Skeletal muscle satellite cell (primary cell): Measurements from ENCODE around the gene HSPD1.
"Not testable (repeated sequence)": the region's sequence is repeated elsewhere in the genome, so short reads cannot be mapped to it uniquely, and the experiment has no call there.

Experiments used
- H3K27me3 ChIP-seq: 2 replicates; pipeline ENCODE4 v1.7.0; 2013; ENCODE audit warnings: low read length; ENCODE audit not compliant: control insufficient read depth, insufficient read depth
- H3K36me3 ChIP-seq: 2 replicates; pipeline ENCODE4 v1.7.0; 2013; ENCODE audit warnings: mild to moderate bottlenecking, control low read depth, low read length; ENCODE audit not compliant: insufficient read depth
- H3K4me1 ChIP-seq: 2 replicates; pipeline ENCODE4 v1.7.0; 2013; ENCODE audit warnings: low read length; ENCODE audit not compliant: control insufficient read depth, insufficient read depth
- H3K4me2 ChIP-seq: 2 replicates; pipeline ENCODE4 v1.7.0; 2013; ENCODE audit warnings: mild to moderate bottlenecking, low read length
- H3K4me3 ChIP-seq: 2 replicates; pipeline ENCODE4 v1.7.0; 2013; ENCODE audit warnings: low read length
- H3K9ac ChIP-seq: 2 replicates; pipeline ENCODE4 v1.7.0; 2013; ENCODE audit warnings: mild to moderate bottlenecking, low read depth, low read length, moderate library complexity
- H3K9me3 ChIP-seq: replicated peaks from 2 replicates; pipeline ENCODE4 v1.7.0; 2013; ENCODE audit warnings: mild to moderate bottlenecking, control low read depth, low read length

Gene HSPD1

DNA sequence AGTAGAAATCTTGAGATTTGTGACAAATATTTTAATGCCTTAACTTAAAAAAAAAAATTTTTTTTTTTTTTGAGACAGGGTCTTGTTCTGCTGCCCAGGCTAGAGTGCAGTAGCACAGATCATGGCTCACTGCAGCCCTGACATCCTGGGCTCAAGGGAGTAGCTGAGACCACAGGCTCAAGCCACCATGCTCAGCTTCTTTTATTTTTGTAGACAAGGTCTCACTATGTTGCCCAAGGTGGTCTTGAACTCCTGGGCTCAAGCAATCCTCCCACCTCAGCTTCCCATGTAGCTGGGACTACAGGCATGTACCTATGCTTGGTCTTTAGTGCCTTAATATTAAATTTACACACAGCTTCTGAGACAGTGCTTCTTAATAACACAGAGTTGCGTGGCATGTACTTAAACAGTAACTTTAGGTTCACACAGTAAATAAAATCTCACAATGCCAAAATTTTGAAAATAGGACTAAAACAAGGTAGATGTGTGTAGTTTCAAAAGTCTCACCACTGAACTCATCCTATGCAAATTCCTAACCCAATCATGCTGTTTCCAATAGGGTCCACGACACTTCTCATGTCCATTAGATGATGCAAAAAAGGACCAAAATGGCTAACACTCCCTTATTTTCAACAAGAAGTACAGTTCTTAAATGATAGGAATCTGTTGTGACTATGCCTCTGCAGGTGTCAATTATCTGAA is 4.1 kb downstream of the HSPD1 start:
- peaks cover 64% of the 10 kb centered on the region for H3K36me3 ChIP-seq
- peak overlapping the region; percentile 84 for H3K4me2 ChIP-seq
- H3K9me3 ChIP-seq = no peaks in the 10 kb centered on the region
- no peak overlapping the region for H3K9ac ChIP-seq
- no peak overlapping the region for H3K4me3 ChIP-seq
- no peaks in the 10 kb centered on the region for H3K27me3 ChIP-seq
- peaks cover 16% of the 10 kb centered on the region for H3K4me1 ChIP-seq

GRCh38 chr2:197487385-197487784 is 12.3 kb downstream of the HSPD1 start:
- H3K36me3 ChIP-seq = peaks cover 73% of the 10 kb centered on the region

GRCh38 chr2:197486175-197486574 is 13.5 kb downstream of the HSPD1 start:
- Histone ChIP-seq H3K36me3 (peaks cover 61% of the 10 kb centered on the region), H3K4me3 (no peak overlapping the region)

More at GRCh38 chr2:197487385-197487784, 12.3 kb downstream of the HSPD1 start:
- no peak overlapping the region for H3K9ac ChIP-seq
- H3K4me1 ChIP-seq = no peaks in the 10 kb centered on the region
- H3K9me3 ChIP-seq = no peaks in the 10 kb centered on the region
- H3K4me2 ChIP-seq = no peak overlapping the region
- H3K4me3 ChIP-seq = no peak overlapping the region
- H3K27me3 ChIP-seq = no peaks in the 10 kb centered on the region

DNA sequence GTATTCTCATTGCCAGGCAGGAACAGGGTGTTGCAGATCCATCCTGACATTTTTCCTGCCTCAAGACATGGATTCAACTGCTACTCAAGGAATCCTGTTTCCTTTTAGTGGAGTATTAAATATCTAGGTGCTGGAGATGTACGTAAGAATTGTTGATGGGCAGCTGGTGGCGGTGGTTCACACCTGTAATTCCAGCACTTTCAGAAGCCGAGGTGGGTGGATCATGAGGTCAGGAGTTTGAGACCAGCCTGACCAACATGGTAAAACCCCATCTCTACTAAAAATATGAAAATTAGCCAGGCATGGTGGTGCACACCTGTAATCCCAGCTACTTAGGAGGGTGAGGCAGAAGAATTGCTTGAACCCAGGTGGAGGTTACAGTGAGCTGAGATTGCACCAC is 15.4 kb downstream of the HSPD1 start:
- H3K4me1 ChIP-seq, H3K9me3 ChIP-seq, H3K27me3 ChIP-seq, H3K4me3 ChIP-seq, H3K4me2 ChIP-seq, H3K9ac ChIP-seq: not testable (repeated sequence)
- H3K36me3 ChIP-seq = peaks cover 50% of the 10 kb centered on the region

More at GRCh38 chr2:197486175-197486574, 13.5 kb downstream of the HSPD1 start:
- Histone ChIP-seq H3K4me2 (no peak overlapping the region), H3K9ac (no peak overlapping the region), H3K9me3 (no peaks in the 10 kb centered on the region), H3K27me3 (no peaks in the 10 kb centered on the region), H3K4me1 (no peaks in the 10 kb centered on the region)

- Histone ChIP-seq H3K4me3 (no peak overlapping the region), H3K9me3 (no peaks in the 10 kb centered on the region), H3K9ac (no peak overlapping the region), H3K36me3 (peaks cover 44% of the 10 kb centered on the region), H3K4me1 (no peaks in the 10 kb centered on the region), H3K27me3 (no peaks in the 10 kb centered on the region), H3K4me2 (no peak overlapping the region)
Observed at GRCh38 chr2:197480165-197481036, 19.2 kb downstream of the HSPD1 start.

- H3K27me3 ChIP-seq = no peaks in the 10 kb centered on the region
- H3K4me1 ChIP-seq = no peaks in the 10 kb centered on the region
- no peaks in the 10 kb centered on the region for H3K9me3 ChIP-seq
- H3K4me3 ChIP-seq = no peak overlapping the region
- no peak overlapping the region for H3K9ac ChIP-seq
- H3K36me3 ChIP-seq = peaks cover 51% of the 10 kb centered on the region
- H3K4me2 ChIP-seq = no peak overlapping the region
Observed at GRCh38 chr2:197477797-197478196, 21.8 kb downstream of the HSPD1 start.

DNA sequence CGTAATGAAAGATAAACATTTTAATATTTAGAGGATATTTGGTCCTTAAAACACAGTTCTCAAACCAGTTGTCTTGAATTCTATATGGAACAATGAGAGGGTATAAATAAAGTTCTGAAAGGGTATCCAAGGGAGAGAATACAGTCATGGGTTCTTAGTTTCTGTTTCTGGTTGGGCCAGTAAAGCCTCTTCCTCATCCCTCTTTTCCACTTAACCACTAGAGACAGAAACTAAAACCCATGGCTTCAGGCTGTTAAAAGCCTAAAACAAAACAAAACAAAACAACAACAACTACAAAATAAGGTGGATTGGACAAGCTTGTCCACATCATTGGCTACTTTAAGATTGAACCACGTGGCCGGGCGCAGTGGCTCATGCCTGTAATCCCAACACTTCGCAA is 27.5 kb downstream of the HSPD1 start:
- no peak overlapping the region for H3K9ac ChIP-seq
- H3K36me3 ChIP-seq = peaks cover 69% of the 10 kb centered on the region
- no peaks in the 10 kb centered on the region for H3K27me3 ChIP-seq
- H3K4me2 ChIP-seq = no peak overlapping the region
- no peak overlapping the region for H3K4me3 ChIP-seq
- no peaks in the 10 kb centered on the region for H3K4me1 ChIP-seq
- no peaks in the 10 kb centered on the region for H3K9me3 ChIP-seq

DNA sequence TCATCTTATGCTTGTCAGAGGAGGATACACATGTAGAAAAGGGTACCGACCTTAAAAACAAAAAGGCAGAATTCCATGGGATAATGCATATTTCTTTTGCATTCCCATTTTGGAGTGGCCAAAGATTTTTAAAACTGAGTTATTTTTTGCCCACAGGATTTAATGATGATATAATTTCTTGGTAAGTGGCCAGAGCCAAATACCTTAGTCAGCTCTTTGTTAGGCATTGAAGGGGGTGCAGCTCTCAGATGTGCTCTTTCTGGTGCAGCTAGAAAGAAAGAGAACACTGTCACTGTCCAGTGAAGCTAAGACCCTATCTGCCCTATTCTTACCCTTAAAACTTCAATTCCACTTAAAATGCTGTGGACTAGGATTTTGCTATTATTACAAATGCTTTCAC is 35.5 kb downstream of the HSPD1 start:
- Histone ChIP-seq H3K4me1 (peaks cover 7% of the 10 kb centered on the region), H3K27me3 (no peaks in the 10 kb centered on the region), H3K9me3 (no peaks in the 10 kb centered on the region)

GRCh38 chr2:197461057-197461456 is 38.6 kb downstream of the HSPD1 start:
- H3K4me1 ChIP-seq = peaks cover 11% of the 10 kb centered on the region
- H3K4me3 ChIP-seq = no peak overlapping the region
- no peak overlapping the region for H3K4me2 ChIP-seq
- H3K27me3 ChIP-seq = no peaks in the 10 kb centered on the region
- no peak overlapping the region for H3K9ac ChIP-seq
- no peaks in the 10 kb centered on the region for H3K9me3 ChIP-seq
- peaks cover 40% of the 10 kb centered on the region for H3K36me3 ChIP-seq

More for the DNA sequence above, 35.5 kb downstream of the HSPD1 start:
- Histone ChIP-seq H3K36me3 (peaks cover 67% of the 10 kb centered on the region), H3K9ac (no peak overlapping the region), H3K4me3 (no peak overlapping the region), H3K4me2 (no peak overlapping the region)

GRCh38 chr2:197460649-197461048 is 39.0 kb downstream of the HSPD1 start:
- Histone ChIP-seq H3K4me2 (no peak overlapping the region), H3K27me3 (no peaks in the 10 kb centered on the region), H3K9ac (no peak overlapping the region), H3K36me3 (peaks cover 38% of the 10 kb centered on the region), H3K4me1 (peaks cover 11% of the 10 kb centered on the region), H3K4me3 (no peak overlapping the region), H3K9me3 (no peaks in the 10 kb centered on the region)

DNA sequence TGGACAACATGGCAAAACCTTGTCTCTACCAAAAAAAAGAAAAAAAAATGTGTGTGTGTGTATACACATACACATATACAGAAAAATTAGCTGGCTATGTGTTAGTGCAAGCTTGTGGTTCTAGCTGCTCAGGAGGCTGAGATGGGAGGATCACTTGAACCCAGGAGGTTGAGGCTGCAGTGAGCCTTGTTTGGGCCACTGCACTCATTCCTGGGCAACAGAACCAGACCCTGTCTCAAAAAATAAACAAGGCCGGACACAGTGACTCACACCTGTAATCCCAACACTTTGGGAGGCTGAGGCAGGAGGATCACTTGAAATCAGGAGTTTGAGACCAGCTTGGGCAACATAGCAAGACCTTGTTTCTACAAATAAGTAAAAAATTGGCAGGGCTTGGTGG is 44.2 kb downstream of the HSPD1 start:
- no peaks in the 10 kb centered on the region for H3K9me3 ChIP-seq
- no peak overlapping the region for H3K9ac ChIP-seq
- peaks cover 20% of the 10 kb centered on the region for H3K4me1 ChIP-seq
- peak overlapping the region; percentile 72 for H3K4me2 ChIP-seq
- H3K27me3 ChIP-seq = no peaks in the 10 kb centered on the region
- peaks cover 8% of the 10 kb centered on the region for H3K36me3 ChIP-seq
- peak overlapping the region; percentile 76 for H3K4me3 ChIP-seq
